Hematopoietic multipotent progenitor cell treated with erythropoietin and hydrocortisone succinate and interleukin-3 and kit ligand, for 6 days (in vitro differentiated cells): ENCODE results near the gene BTBD7.

Source experiments
- DNase-seq: peaks from one replicate; pipeline ENCODE4 v3.0.0-alpha.2; 2015

BTBD7 gene

GRCh38 chr14:93330609-93331000 lies 2.2 kb downstream of the BTBD7 start:
- no peak for DNase-seq

- DNase-seq = no peak
Measured at GRCh38 chr14:93329965-93330608, 2.7 kb downstream of the BTBD7 start.

- DNase-seq = no peak
Measured at GRCh38 chr14:93328546-93328945, 4.3 kb downstream of the BTBD7 start.

GRCh38 chr14:93326196-93326595 lies 6.6 kb downstream of the BTBD7 start:
- DNase-seq = no peak

GRCh38 chr14:93323600-93324174 lies 9.1 kb downstream of the BTBD7 start:
- DNase-seq = no peak

GRCh38 chr14:93322929-93323599 lies 9.8 kb downstream of the BTBD7 start:
- DNase-seq = peak; percentile 86

- no peak for DNase-seq
Measured at GRCh38 chr14:93320489-93320888, 12.3 kb downstream of the BTBD7 start.

GRCh38 chr14:93319958-93320357 lies 12.9 kb downstream of the BTBD7 start:
- DNase-seq = no peak

GRCh38 chr14:93319494-93319893 lies 13.3 kb downstream of the BTBD7 start:
- DNase-seq = no peak

- no peak for DNase-seq
Measured at GRCh38 chr14:93318927-93319326, 13.9 kb downstream of the BTBD7 start.

- peak; percentile 80 for DNase-seq
Measured at GRCh38 chr14:93317875-93318807, 14.7 kb downstream of the BTBD7 start.

- peak; percentile 61 for DNase-seq
Measured at GRCh38 chr14:93317210-93317874, 15.5 kb downstream of the BTBD7 start.

GRCh38 chr14:93316716-93317115 lies 16.1 kb downstream of the BTBD7 start:
- no peak for DNase-seq

- DNase-seq = no peak
Measured at GRCh38 chr14:93315575-93315974, 17.3 kb downstream of the BTBD7 start.

- DNase-seq = no peak
Measured at GRCh38 chr14:93311082-93311481, 21.8 kb downstream of the BTBD7 start.

GRCh38 chr14:93309427-93309966 lies 23.3 kb downstream of the BTBD7 start:
- DNase-seq = peak; percentile 55

GRCh38 chr14:93308686-93309345 lies 24.0 kb downstream of the BTBD7 start:
- DNase-seq = no peak

GRCh38 chr14:93306812-93307211 lies 26.0 kb downstream of the BTBD7 start:
- no peak for DNase-seq

GRCh38 chr14:93305725-93306418 lies 27.0 kb downstream of the BTBD7 start:
- peak; percentile 76 for DNase-seq

GRCh38 chr14:93304771-93305170 lies 28.1 kb downstream of the BTBD7 start:
- peak; percentile 44 for DNase-seq

GRCh38 chr14:93303659-93304058 lies 29.2 kb downstream of the BTBD7 start:
- DNase-seq = peak; percentile 81
